B cell (primary cell): Measurements from ENCODE around the gene ESR1.

Experiments
- EZH2 ChIP-seq: IDR thresholded peaks from 2 replicates; pipeline ENCODE4 v1.6.1; 2012; ENCODE audit warnings: borderline replicate concordance, low read depth, mild to moderate bottlenecking, moderate library complexity, low read length; ENCODE audit not compliant: insufficient read depth, poor library complexity, severe bottlenecking
- TF ChIP-seq, protein P1 (sequence below): fragments of 200-600 bp; IDR thresholded peaks from one replicate; pipeline ENCODE4 v1.8.0; 2022; ENCODE audit warnings: antibody characterized with exemption, mild to moderate bottlenecking

GRCh38 chr6:152150196-152150595, 342.7 kb downstream of the ESR1 start:
- TF ChIP-seq EZH2: no peak
- TF ChIP-seq, protein P1, sequence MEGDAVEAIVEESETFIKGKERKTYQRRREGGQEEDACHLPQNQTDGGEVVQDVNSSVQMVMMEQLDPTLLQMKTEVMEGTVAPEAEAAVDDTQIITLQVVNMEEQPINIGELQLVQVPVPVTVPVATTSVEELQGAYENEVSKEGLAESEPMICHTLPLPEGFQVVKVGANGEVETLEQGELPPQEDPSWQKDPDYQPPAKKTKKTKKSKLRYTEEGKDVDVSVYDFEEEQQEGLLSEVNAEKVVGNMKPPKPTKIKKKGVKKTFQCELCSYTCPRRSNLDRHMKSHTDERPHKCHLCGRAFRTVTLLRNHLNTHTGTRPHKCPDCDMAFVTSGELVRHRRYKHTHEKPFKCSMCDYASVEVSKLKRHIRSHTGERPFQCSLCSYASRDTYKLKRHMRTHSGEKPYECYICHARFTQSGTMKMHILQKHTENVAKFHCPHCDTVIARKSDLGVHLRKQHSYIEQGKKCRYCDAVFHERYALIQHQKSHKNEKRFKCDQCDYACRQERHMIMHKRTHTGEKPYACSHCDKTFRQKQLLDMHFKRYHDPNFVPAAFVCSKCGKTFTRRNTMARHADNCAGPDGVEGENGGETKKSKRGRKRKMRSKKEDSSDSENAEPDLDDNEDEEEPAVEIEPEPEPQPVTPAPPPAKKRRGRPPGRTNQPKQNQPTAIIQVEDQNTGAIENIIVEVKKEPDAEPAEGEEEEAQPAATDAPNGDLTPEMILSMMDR: no peak
